Naive thymus-derived CD4-positive, alpha-beta T cell (primary cell): ENCODE results near the gene TUBB4B. TPM values are rescaled to one million over a fixed set of nuclear protein-coding genes. Genes with fewer than 3 reads are reported as not detected.

ENCODE experiments used
- ATAC-seq: fragments of 150-1000 bp; cut with Tn5 transposase; 2 replicates; pipeline ENCODE4 v1.10.0; 2021; ENCODE audit warnings: mild to moderate bottlenecking, moderate library complexity
- CTCF ChIA-PET: fragments of 350-600 bp; sonication (Branson Sonifier 250); formaldehyde crosslinking; loops from one replicate; lab custom pipeline; 2021; ENCODE audit warnings: antibody characterized with exemption; lab: Charles Lee
- POLR2A ChIA-PET: fragments of 350-600 bp; sonication (Branson Sonifier 250); formaldehyde crosslinking; loops from one replicate; lab custom pipeline; 2021; ENCODE audit warnings: antibody characterized with exemption, inconsistent platforms; lab: Charles Lee
- DNase-seq, 9 donors: peaks; one replicate each; pipeline versions ENCODE4 v3.0.0 to v3.0.0-alpha.2; 2020 to 2022; ENCODE audit warnings: mixed read lengths in 1 of 9
- H3K27ac ChIP-seq: one replicate; pipeline ENCODE4 v1.7.0; 2013; ENCODE audit warnings: mild to moderate bottlenecking, low read depth, low read length, moderate library complexity
- H3K27me3 ChIP-seq, 2 donors: one replicate each; pipeline ENCODE4 v1.7.0; 2013; ENCODE audit warnings: low read length in 2 of 2, mild to moderate bottlenecking in 2 of 2, moderate library complexity in 2 of 2; ENCODE audit not compliant: control insufficient read depth in 2 of 2, insufficient read depth in 2 of 2
- H3K36me3 ChIP-seq, 3 experiments: 1 replicate in 2 of 3; 2 replicates in 1 of 3; pipeline ENCODE4 v1.7.0; 2013; ENCODE audit warnings: low read length in 3 of 3, mild to moderate bottlenecking in 3 of 3, moderate library complexity in 1 of 3; ENCODE audit not compliant: insufficient read depth in 3 of 3, control insufficient read depth in 2 of 3
- H3K4me1 ChIP-seq, 2 donors: one replicate each; pipeline ENCODE4 v1.7.0; 2013; ENCODE audit warnings: low read length in 2 of 2, mild to moderate bottlenecking in 2 of 2, moderate library complexity in 1 of 2; ENCODE audit not compliant: control insufficient read depth in 2 of 2, insufficient read depth in 2 of 2
- H3K4me3 ChIP-seq: 2 replicates; pipeline ENCODE4 v1.7.0; 2013; ENCODE audit warnings: mild to moderate bottlenecking, low read length
- H3K9me3 ChIP-seq, 3 experiments: 1 replicate in 2 of 3; 2 replicates in 1 of 3; pipeline ENCODE4 v1.7.0; 2013; ENCODE audit warnings: low read length in 3 of 3; ENCODE audit not compliant: control insufficient read depth in 2 of 3
- H3K27ac Mint-ChIP-seq, 9 donors: one replicate each; pipeline ENCODE4 v1.8.0; 2020 to 2022; ENCODE audit warnings: mixed read lengths in 9 of 9, mild to moderate bottlenecking in 8 of 9, moderate library complexity in 5 of 9, inconsistent platforms in 2 of 9
- H3K27me3 Mint-ChIP-seq, 5 donors: one replicate each; pipeline ENCODE4 v1.8.0; 2021 to 2022; ENCODE audit warnings: mixed read lengths in 5 of 5, mild to moderate bottlenecking in 1 of 5
- H3K36me3 Mint-ChIP-seq, 5 donors: one replicate each; pipeline ENCODE4 v1.8.0; 2020 to 2022; ENCODE audit warnings: mixed read lengths in 5 of 5, mild to moderate bottlenecking in 3 of 5, inconsistent platforms in 1 of 5
- H3K4me1 Mint-ChIP-seq, 7 donors: one replicate each; pipeline ENCODE4 v1.8.0; 2020 to 2022; ENCODE audit warnings: mixed read lengths in 7 of 7, mild to moderate bottlenecking in 3 of 7, inconsistent platforms in 1 of 7
- H3K4me3 Mint-ChIP-seq, 10 donors: one replicate each; pipeline ENCODE4 v1.8.0; 2020 to 2022; ENCODE audit warnings: mild to moderate bottlenecking in 10 of 10, mixed read lengths in 10 of 10, moderate library complexity in 6 of 10, inconsistent platforms in 2 of 10
- H3K9me3 Mint-ChIP-seq, 11 donors: one replicate each; pipeline ENCODE4 v1.8.0; 2020 to 2022; ENCODE audit warnings: mixed read lengths in 11 of 11, mild to moderate bottlenecking in 4 of 11, inconsistent platforms in 1 of 11, moderate library complexity in 1 of 11
- intact Hi-C, 2 donors: fragments of 100-400 bp; cut with micrococcal nuclease; formaldehyde crosslinking; loops; one replicate each; pipeline ENCODE4 v1.15.1; 2023
- polyA plus RNA-seq, 2 donors: library from polyadenylated mRNA; unstranded; fragments of 300-500 nt; fragmentation: Illumina TruSeq; gene quantifications; one replicate each; pipeline ENCODE4 v1.2.3, GENCODE V29; 2021
- total RNA-seq, 6 experiments: library from RNA in 5 of 6; stranded (reverse) in 5 of 6; gene quantifications; 1 replicate in 5 of 6; 2 replicates in 1 of 6; pipeline ENCODE4 v1.2.3 and lab custom pipeline; 2021 to 2026

Gene TUBB4B
- total and polyA plus RNA-seq, 7 experiments from 2014 or later = 17.5 to 260 (median 80.4) TPM

DNA sequence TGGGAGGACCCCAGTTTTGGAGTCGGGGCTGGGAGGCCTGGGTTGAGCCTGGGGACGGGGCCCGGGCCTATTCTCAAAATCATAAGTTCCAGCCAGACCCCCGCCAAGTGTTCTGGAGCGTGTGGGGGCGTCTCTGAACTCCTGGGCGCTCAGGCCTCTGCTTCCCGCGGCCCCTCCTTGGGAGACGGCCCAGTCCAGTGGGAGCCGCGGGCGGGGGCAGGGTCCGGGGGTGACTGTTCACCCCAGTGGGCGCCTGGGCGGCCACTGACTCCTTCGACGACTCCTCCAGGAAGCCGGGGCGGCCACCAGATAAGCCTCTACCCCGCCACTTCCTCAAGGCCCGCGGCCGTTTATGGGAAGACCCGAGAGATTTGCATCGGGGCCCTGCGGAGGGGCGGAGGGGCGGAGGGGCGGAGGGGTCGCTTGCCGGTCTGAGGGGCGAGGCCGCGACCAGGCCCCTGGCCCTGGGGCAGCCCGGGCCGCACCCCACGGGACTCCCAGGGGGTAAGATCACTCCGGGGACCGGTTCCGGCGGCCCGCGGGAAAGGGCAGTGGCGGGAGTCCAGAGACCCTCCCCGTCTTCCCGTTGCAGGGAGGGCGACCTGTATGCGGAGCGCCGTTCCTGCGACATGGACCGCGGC, 37.1 kb downstream of the TUBB4B start:
- peaks cover 0 to 4% (median 0%) of the 10 kb centered on the region in 5 donors for H3K27me3 Mint-ChIP-seq
- peaks cover 0 to 5% (median 0%) of the 10 kb centered on the region in 3 experiments for H3K36me3 ChIP-seq
- no peaks in the 10 kb centered on the region for H3K27me3 ChIP-seq
- H3K9me3 ChIP-seq = no peaks in the 10 kb centered on the region
- peaks cover 0 to 14% of the 10 kb centered on the region in 2 donors for H3K4me1 ChIP-seq
- peak overlapping the region; percentile 41 for H3K27ac ChIP-seq
- peak in 1 of 9 donors; percentile 28 for DNase-seq
- no peaks in the 10 kb centered on the region for H3K9me3 Mint-ChIP-seq
- H3K27ac Mint-ChIP-seq = peak overlapping the region in 1 of 9 donors; percentile 87
- POLR2A ChIA-PET = interaction anchor here (0.5 kb wide), 1 partner anchor 797 kb away, joined by 3 read pairs; no protein-coding TSS in a partner anchor
- peak overlapping the region in 6 of 10 donors; percentile 54 to 89 (median 68) for H3K4me3 Mint-ChIP-seq
- peak overlapping the region; percentile 43 for H3K4me3 ChIP-seq
- CTCF ChIA-PET = no interaction called here
- H3K36me3 Mint-ChIP-seq = peaks cover 0 to 6% (median 3%) of the 10 kb centered on the region in 5 donors
- H3K4me1 Mint-ChIP-seq = peaks cover 6 to 25% (median 15%) of the 10 kb centered on the region in 7 donors
- peak; percentile 19 for ATAC-seq
- intact Hi-C loops = no loop called here

- Histone ChIP-seq H3K27me3 (no peaks in the 10 kb centered on the region), H3K4me1 (peaks cover 0 to 14% of the 10 kb centered on the region in 2 donors), H3K9me3 (no peaks in the 10 kb centered on the region), H3K4me3 (no peak overlapping the region), H3K36me3 (no peaks in the 10 kb centered on the region), H3K27ac (no peak overlapping the region)
- CTCF ChIA-PET = no interaction called here
- no peak for DNase-seq
- Mint-ChIP-seq H3K4me1 (peaks cover 6 to 25% (median 15%) of the 10 kb centered on the region in 7 donors), H3K4me3 (no peak overlapping the region), H3K27me3 (peaks cover 0 to 4% (median 0%) of the 10 kb centered on the region in 5 donors), H3K36me3 (peaks cover 0 to 4% (median 0%) of the 10 kb centered on the region in 5 donors), H3K27ac (no peak overlapping the region), H3K9me3 (no peaks in the 10 kb centered on the region)
- no peak for ATAC-seq
- POLR2A ChIA-PET = no interaction called here
- intact Hi-C loops = no loop called here
Observed at GRCh38 chr9:137278721-137279711, 37.9 kb downstream of the TUBB4B start.

GRCh38 chr9:137279741-137280473, 38.8 kb downstream of the TUBB4B start:
- H3K4me3 ChIP-seq = no peak overlapping the region
- Mint-ChIP-seq H3K4me3 (no peak overlapping the region), H3K4me1 (peaks cover 6 to 22% (median 15%) of the 10 kb centered on the region in 7 donors), H3K27me3 (peaks cover 0 to 4% (median 0%) of the 10 kb centered on the region in 5 donors), H3K27ac (no peak overlapping the region), H3K36me3 (peaks cover 0 to 3% (median 0%) of the 10 kb centered on the region in 5 donors), H3K9me3 (no peaks in the 10 kb centered on the region)
- H3K9me3 ChIP-seq = no peaks in the 10 kb centered on the region
- ATAC-seq = no peak
- no peak for DNase-seq
- CTCF ChIA-PET = no interaction called here
- no peak overlapping the region for H3K27ac ChIP-seq
- no peaks in the 10 kb centered on the region for H3K27me3 ChIP-seq
- POLR2A ChIA-PET = no interaction called here
- H3K36me3 ChIP-seq = no peaks in the 10 kb centered on the region
- intact Hi-C loops = no loop called here
- peaks cover 0 to 14% of the 10 kb centered on the region in 2 donors for H3K4me1 ChIP-seq

- DNase-seq (peak in 1 of 9 donors; percentile 36), ATAC-seq (no peak)
- Histone ChIP-seq H3K27ac (no peak overlapping the region), H3K9me3 (no peaks in the 10 kb centered on the region), H3K4me3 (no peak overlapping the region), H3K4me1 (peaks cover 0 to 14% of the 10 kb centered on the region in 2 donors), H3K27me3 (no peaks in the 10 kb centered on the region), H3K36me3 (no peaks in the 10 kb centered on the region)
- POLR2A ChIA-PET = no interaction called here
- CTCF ChIA-PET = no interaction called here
- intact Hi-C loops = no loop called here
- Mint-ChIP-seq H3K9me3 (peaks cover 0 to 4% (median 0%) of the 10 kb centered on the region in 11 donors), H3K4me1 (peaks cover 4 to 19% (median 12%) of the 10 kb centered on the region in 7 donors), H3K27me3 (peaks cover 0 to 4% (median 0%) of the 10 kb centered on the region in 5 donors), H3K27ac (no peak overlapping the region), H3K4me3 (peak overlapping the region in 1 of 10 donors; percentile 29), H3K36me3 (peaks cover 0 to 3% (median 0%) of the 10 kb centered on the region in 5 donors)
Observed at GRCh38 chr9:137280474-137281344, 39.6 kb downstream of the TUBB4B start.

DNA sequence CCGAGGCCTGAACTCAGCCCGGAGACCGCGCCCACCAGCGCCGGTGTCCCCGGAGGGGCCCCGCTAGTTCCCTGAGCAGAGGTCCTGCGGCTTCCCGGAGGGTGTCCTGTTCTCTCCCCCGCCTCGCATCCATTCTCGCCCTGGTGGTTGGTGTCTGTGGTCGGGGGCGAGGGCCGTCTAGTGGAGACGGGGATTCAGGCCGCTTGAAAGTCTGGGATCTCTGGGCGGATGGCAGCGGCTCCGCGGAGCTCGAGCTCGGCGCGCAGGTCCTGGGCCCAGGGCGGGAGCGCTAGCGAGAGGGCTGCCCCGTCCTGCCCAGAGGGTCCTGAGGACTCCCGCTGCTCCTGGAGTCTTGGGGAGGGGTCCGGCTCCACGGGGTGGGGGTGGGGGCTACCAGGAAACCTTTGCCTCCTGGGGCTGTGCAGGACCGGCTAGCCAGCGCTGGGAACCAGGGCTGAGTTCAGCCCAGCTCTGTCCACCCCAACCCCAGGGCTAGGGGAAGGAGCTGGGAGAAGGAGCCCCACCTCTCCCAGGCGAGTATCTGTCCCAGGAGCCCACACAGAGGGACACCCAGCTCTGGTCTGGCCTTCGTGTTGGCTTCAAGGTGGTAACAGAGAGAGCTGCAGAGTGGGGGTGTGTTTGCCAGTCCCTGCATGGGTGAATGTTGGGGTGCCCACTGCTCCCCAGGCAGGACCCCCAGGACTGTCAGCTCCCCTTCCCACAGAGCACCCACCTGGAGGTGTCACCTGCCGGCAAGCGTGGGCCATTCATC, 40.4 kb downstream of the TUBB4B start:
- Histone ChIP-seq H3K4me3 (no peak overlapping the region), H3K27me3 (no peaks in the 10 kb centered on the region), H3K36me3 (no peaks in the 10 kb centered on the region), H3K27ac (no peak overlapping the region), H3K4me1 (peaks cover 0 to 14% of the 10 kb centered on the region in 2 donors), H3K9me3 (no peaks in the 10 kb centered on the region)
- Mint-ChIP-seq H3K9me3 (peaks cover 0 to 4% (median 0%) of the 10 kb centered on the region in 11 donors), H3K36me3 (peaks cover 0 to 3% (median 0%) of the 10 kb centered on the region in 5 donors), H3K27me3 (peaks cover 0 to 4% (median 0%) of the 10 kb centered on the region in 5 donors), H3K4me1 (peaks cover 4 to 16% (median 9%) of the 10 kb centered on the region in 7 donors), H3K4me3 (no peak overlapping the region), H3K27ac (no peak overlapping the region)
- DNase-seq (no peak), ATAC-seq (no peak)
- CTCF ChIA-PET = no interaction called here
- POLR2A ChIA-PET = no interaction called here
- intact Hi-C loops = no loop called here
